ENCODE measurements around the gene CCZ1.
"Not testable (repeated sequence)": the region's sequence is repeated elsewhere in the genome, so short reads cannot be mapped to it uniquely, and the experiment has no call there.

- not testable (repeated sequence) for TF ChIP-seq TCF12 (IDR thresholded peaks at IDR 0.05; ENCODE audit: low read depth, low read length); CTCF (IDR thresholded peaks at IDR 0.05; ENCODE audit: control extremely low read depth in 1 of 3, insufficient read depth in 1 of 3, low read depth in 1 of 3, low read length in 3 of 3); POLR2AphosphoS5 (IDR thresholded peaks at IDR 0.05; ENCODE audit: low read depth, low read length)
Observed at GRCh38 chr7:5890244-5890643, 8.3 kb upstream of the CCZ1 start.

Data from H1 (cell line).